HCT116 (cell line): ENCODE measurements around the gene BCL2L13. TPM values are rescaled to one million over a fixed set of nuclear protein-coding genes. Genes with fewer than 3 reads are reported as not detected.

Source experiments
- ATAC-seq: fragments of 200-7000 bp; cut with Tn5 transposase; 2 replicates; pipeline ENCODE4 v1.9.1; 2020; ENCODE audit warnings: mild to moderate bottlenecking, moderate library complexity
- BruUV-seq: library from RNA; stranded (reverse); fragments of 400-500 nt; replicated peaks from 2 replicates; lab custom pipeline; 2021; lab: Mats Ljungman, UMichigan
- CTCF ChIA-PET: fragments of 300-600 bp; sonication (Branson Sonifier 250); formaldehyde crosslinking; loops from one replicate; lab custom pipeline; 2021; ENCODE audit warnings: antibody characterized with exemption; lab: Charles Lee
- POLR2A ChIA-PET: fragments of 300-600, 350-600 bp; sonication (Branson Sonifier 250); formaldehyde crosslinking; loops from one replicate; lab custom pipeline; 2021; ENCODE audit warnings: antibody characterized with exemption; lab: Charles Lee
- RAD21 ChIA-PET, 2 experiments: fragments of 300-600 bp; sonication (Branson Sonifier 250); formaldehyde crosslinking; loops; one replicate each; lab custom pipeline; 2023; ENCODE audit warnings: low total read pairs in 2 of 2; ENCODE audit not compliant: uncharacterized antibody in 2 of 2, unreplicated experiment in 2 of 2, low non-redundant PET in 1 of 2; lab: Charles Lee
- DNase-seq: peaks from one replicate; pipeline ENCODE4 v3.0.0-alpha.2; 2010; ENCODE audit warnings: low read depth, low spot score
- H2AFZ ChIP-seq: fragments of 200-600 bp; shearing (Covaris generic), sonication (generic); 2 replicates; pipeline ENCODE4 v1.6.1; 2017; ENCODE audit warnings: low read depth, mixed run types, mixed read lengths, antibody characterized with exemption, low read length; ENCODE audit not compliant: poor library complexity, severe bottlenecking
- H3K27ac ChIP-seq: 2 replicates; pipeline ENCODE4 v1.5.1; 2012; ENCODE audit warnings: low read depth, low read length
- H3K27me3 ChIP-seq: fragments of 200-600 bp; sonication (generic); 2 replicates; pipeline ENCODE4 v1.6.1; 2016; ENCODE audit warnings: mixed run types, low read length, mixed read lengths; ENCODE audit not compliant: insufficient read depth
- H3K36me3 ChIP-seq, 2 experiments: fragments of 200-500 bp in 1 of 2; fragments of 200-600 bp in 1 of 2; sonication (Bioruptor generic) in 1 of 2; sonication (generic) in 1 of 2; 2 replicates each; pipeline versions ENCODE4 v1.5.1 to v1.6.1; 2014 to 2016; ENCODE audit warnings: low read length in 2 of 2, inconsistent platforms in 1 of 2, mixed read lengths in 1 of 2, mixed run types in 1 of 2; ENCODE audit not compliant: insufficient read depth in 2 of 2, control insufficient read depth in 1 of 2
- H3K4me1 ChIP-seq, 2 experiments: fragments of 200-600 bp in 1 of 2; sonication (generic) in 1 of 2; 2 replicates each; pipeline versions ENCODE4 v1.5.1 to v1.6.1; 2012 to 2017; ENCODE audit warnings: low read length in 2 of 2, inconsistent platforms in 1 of 2, mild to moderate bottlenecking in 1 of 2, mixed read lengths in 1 of 2, mixed run types in 1 of 2, moderate library complexity in 1 of 2; ENCODE audit not compliant: insufficient read depth in 2 of 2, control insufficient read depth in 1 of 2
- H3K4me2 ChIP-seq: fragments of 200-600 bp; sonication (generic); 2 replicates; pipeline ENCODE4 v1.6.1; 2017; ENCODE audit warnings: mixed run types, low read length, mixed read lengths
- H3K4me3 ChIP-seq, 2 experiments: fragments of 200-600 bp in 1 of 2; sonication (generic) in 1 of 2; replicated peaks in 1 of 2; 2 replicates each; pipeline ENCODE4 v1.5.1; 2011 to 2016; ENCODE audit warnings: low read length in 2 of 2, control low read depth in 1 of 2, low read depth in 1 of 2, mild to moderate bottlenecking in 1 of 2, mixed read lengths in 1 of 2, mixed run types in 1 of 2
- H3K79me2 ChIP-seq: fragments of 200-600 bp; sonication (generic); 2 replicates; pipeline ENCODE4 v1.6.1; 2017; ENCODE audit warnings: mild to moderate bottlenecking, mixed run types, low read length, moderate library complexity, mixed read lengths; ENCODE audit not compliant: insufficient read depth
- H3K9ac ChIP-seq: fragments of 200-600 bp; sonication (generic); 2 replicates; pipeline ENCODE4 v1.6.1; 2016; ENCODE audit warnings: low read length, mixed read lengths
- H3K9me2 ChIP-seq: fragments of 200-600 bp; sonication (generic), shearing (Covaris generic); 2 replicates; pipeline ENCODE4 v1.6.1; 2017; ENCODE audit warnings: mixed run types, mild to moderate bottlenecking, moderate library complexity; ENCODE audit not compliant: insufficient read depth
- H3K9me3 ChIP-seq, 2 experiments: fragments of 200-500 bp in 1 of 2; fragments of 200-600 bp in 1 of 2; sonication (Bioruptor generic) in 1 of 2; sonication (generic) in 1 of 2; 2 replicates each; pipeline ENCODE4 v1.6.1; 2014 to 2017; ENCODE audit warnings: low read length in 2 of 2, mixed read lengths in 2 of 2, inconsistent platforms in 1 of 2, low read depth in 1 of 2, mild to moderate bottlenecking in 1 of 2, mixed run types in 1 of 2, moderate library complexity in 1 of 2; ENCODE audit not compliant: control insufficient read depth in 1 of 2, insufficient read depth in 1 of 2
- H4K20me1 ChIP-seq: fragments of 200-600 bp; sonication (generic), shearing (Covaris generic); 2 replicates; pipeline ENCODE4 v1.6.1; 2017; ENCODE audit warnings: mixed run types, mild to moderate bottlenecking, moderate library complexity; ENCODE audit not compliant: insufficient read depth
- CBX3 ChIP-seq: IDR thresholded peaks from 2 replicates; pipeline ENCODE4 v1.6.1; 2012; ENCODE audit warnings: low read depth
- EZH2phosphoT487 ChIP-seq: fragments of 200-600 bp; IDR thresholded peaks from 2 replicates; pipeline ENCODE4 v1.6.1; 2018; ENCODE audit warnings: antibody characterized with exemption, borderline replicate concordance
- FOSL1 ChIP-seq: IDR thresholded peaks from 2 replicates; pipeline ENCODE4 v1.6.1; 2012; ENCODE audit warnings: low read depth
- JUND ChIP-seq: IDR thresholded peaks from 2 replicates; pipeline ENCODE4 v1.6.1; 2012
- POLR2AphosphoS5 ChIP-seq: IDR thresholded peaks from 2 replicates; pipeline ENCODE4 v1.6.1; 2011; ENCODE audit warnings: mild to moderate bottlenecking, low read depth, low read length, moderate library complexity
- SP1 ChIP-seq: IDR thresholded peaks from 2 replicates; pipeline ENCODE4 v1.6.1; 2012; ENCODE audit warnings: low read depth
- SRF ChIP-seq: IDR thresholded peaks from 2 replicates; pipeline ENCODE4 v1.6.1; 2012; ENCODE audit warnings: low read depth
- TCF7L2 ChIP-seq: IDR thresholded peaks from 2 replicates; pipeline ENCODE4 v1.7.0; 2011; ENCODE audit warnings: borderline replicate concordance, inconsistent platforms; ENCODE audit not compliant: insufficient read depth, insufficient read length; ENCODE audit errors: extremely low read depth
- ZBTB33 ChIP-seq: IDR thresholded peaks from 2 replicates; pipeline ENCODE4 v1.6.1; 2011; ENCODE audit warnings: mild to moderate bottlenecking, low read length, moderate library complexity; ENCODE audit not compliant: insufficient replicate concordance; ENCODE audit errors: extremely low read depth
- intact Hi-C: fragments of 100-400 bp; cut with micrococcal nuclease; formaldehyde crosslinking; loops from 2 replicates; pipeline ENCODE4 v1.10.0; 2022
- total RNA-seq: library from RNA; stranded (reverse); gene quantifications from one replicate; pipeline ENCODE4 v1.2.1, GENCODE V29; 2021; ENCODE audit not compliant: unreplicated experiment

Gene BCL2L13
- total RNA-seq, 1 experiment from 2014 or later, result 38.6 TPM

DNA sequence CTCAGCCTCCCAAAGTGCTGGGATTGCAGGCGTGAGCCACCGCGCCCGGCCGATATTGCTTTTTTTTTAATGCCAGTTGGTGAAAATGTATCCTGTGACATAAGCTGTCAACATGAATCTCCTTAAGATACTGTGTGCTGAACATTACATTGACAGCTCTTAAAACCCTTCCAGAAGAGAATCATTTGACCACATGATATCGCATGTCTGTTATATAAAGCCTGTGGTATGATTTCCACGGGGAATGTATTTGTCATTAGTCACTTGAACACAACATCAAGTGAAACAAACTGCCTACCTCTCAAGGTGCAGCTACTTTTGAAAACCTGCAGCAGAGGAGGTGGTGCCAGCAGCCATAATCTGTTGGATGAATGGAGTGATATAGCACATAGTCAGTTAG, 67.0 kb downstream of the BCL2L13 start:
- Histone ChIP-seq H3K79me2 (no peaks in the 10 kb centered on the region), H3K27me3 (no peaks in the 10 kb centered on the region), H3K9me2 (no peaks in the 10 kb centered on the region), H3K4me3 (no peak overlapping the region), H3K36me3 (no peaks in the 10 kb centered on the region), H4K20me1 (no peaks in the 10 kb centered on the region), H2AFZ (no peak overlapping the region), H3K9me3 (no peaks in the 10 kb centered on the region), H3K4me1 (peaks cover 12 to 21% of the 10 kb centered on the region in 2 experiments; a peak in 3 of 4 replicates), H3K27ac (peak overlapping the region; percentile 69; the same call in 1 of the 2 replicates), H3K9ac (no peak overlapping the region), H3K4me2 (peak overlapping the region; percentile 82)
- ChIA-PET POLR2A (no interaction called here), CTCF (interaction anchor here (0.8 kb wide), 1 partner anchor 37 kb away, joined by 3 read pairs; no protein-coding TSS in a partner anchor), RAD21 (no interaction called here)
- ATAC-seq, result no peak
- BruUV-seq, result no TSS peak
- intact Hi-C loops, result no loop called here
- TF ChIP-seq FOSL1 (no peak), ZBTB33 (no peak), EZH2phosphoT487 (no peak), JUND (no peak), SRF (no peak), SP1 (no peak), CBX3 (no peak), POLR2AphosphoS5 (no peak), TCF7L2 (no peak)
- DNase-seq, result no peak
